ENCODE results near the gene CYP46A1.

The CYP46A1 gene

DNA sequence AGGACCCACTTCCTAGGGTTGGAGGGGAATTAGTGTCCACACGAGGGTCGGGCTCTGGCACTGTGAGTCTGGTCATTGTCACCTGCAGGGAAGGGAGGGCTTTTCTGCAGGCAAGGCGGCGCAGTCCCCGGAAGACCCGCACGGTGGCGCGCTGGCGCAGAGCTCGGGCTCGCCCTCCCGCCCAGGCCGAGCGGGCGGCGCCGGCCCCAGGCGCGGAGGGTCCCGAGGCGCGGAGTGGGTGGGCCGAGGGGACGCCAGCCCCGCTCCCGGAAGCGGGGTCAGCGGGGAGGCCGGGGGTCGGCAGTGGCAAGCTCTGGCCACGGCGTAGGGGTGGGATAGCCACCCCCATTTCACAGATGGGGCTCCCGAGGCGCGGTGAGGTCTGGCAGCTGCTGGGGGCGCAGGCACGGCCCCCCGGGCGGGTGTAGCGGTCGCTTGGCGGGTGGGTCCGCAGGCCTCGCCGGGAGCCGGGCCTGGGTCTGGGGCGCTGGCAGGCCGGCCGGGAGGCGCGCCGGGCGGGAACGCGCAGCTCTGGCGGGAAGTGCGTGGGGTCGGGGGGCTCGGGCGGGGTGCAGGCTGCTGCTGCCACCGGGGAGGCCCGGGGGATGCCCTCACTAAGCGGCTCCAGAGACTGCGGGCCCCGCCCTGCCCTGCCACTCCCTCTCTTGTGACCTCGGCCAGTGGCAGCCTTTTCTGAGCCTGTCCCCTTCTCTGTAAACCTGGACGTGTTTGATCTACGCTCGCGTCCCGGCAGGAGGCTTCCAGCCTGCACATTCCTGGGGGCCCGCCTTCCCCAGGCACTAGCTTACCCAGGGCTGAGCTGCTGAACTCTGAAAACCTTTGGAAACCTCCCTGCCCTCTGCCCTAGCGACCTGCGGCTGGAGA, 46.1 kb downstream of the CYP46A1 start:
- DNase-seq (ENCODE audit: low read depth): no peak

DNA sequence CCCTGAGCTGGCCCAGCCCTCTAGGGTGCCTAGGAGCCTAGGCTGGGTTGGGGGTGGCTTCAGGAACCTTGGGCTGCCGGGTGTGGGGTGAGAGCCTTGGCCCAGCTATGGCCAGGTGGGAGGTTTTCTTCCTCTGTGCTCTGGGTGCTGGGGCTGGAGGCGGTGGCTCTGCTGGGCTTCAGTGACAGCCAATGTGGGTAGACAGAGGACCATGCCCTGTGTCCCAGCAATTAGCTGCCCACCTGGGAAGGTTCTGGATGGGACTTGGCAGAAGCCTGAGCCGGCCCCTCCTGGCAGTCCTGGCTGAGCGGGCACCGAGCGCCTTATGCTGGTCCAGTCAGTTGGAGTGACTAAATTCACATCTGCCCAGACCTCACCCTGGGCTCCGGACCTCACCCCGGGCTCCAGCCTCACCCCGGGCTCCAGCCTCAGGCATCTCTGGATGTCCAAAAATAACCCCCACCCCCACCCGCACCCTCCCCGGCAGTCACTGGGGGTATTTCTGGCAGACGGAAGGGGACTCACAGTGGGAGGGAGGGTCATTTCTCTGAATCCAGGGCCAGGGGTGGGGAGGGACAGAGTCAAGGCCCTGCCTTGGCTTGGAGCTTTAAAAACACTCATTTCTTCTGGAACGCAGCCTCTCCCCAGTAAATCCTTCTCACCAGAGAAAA, 46.9 kb downstream of the CYP46A1 start:
- DNase-seq (ENCODE audit: low read depth): no peak

DNA sequence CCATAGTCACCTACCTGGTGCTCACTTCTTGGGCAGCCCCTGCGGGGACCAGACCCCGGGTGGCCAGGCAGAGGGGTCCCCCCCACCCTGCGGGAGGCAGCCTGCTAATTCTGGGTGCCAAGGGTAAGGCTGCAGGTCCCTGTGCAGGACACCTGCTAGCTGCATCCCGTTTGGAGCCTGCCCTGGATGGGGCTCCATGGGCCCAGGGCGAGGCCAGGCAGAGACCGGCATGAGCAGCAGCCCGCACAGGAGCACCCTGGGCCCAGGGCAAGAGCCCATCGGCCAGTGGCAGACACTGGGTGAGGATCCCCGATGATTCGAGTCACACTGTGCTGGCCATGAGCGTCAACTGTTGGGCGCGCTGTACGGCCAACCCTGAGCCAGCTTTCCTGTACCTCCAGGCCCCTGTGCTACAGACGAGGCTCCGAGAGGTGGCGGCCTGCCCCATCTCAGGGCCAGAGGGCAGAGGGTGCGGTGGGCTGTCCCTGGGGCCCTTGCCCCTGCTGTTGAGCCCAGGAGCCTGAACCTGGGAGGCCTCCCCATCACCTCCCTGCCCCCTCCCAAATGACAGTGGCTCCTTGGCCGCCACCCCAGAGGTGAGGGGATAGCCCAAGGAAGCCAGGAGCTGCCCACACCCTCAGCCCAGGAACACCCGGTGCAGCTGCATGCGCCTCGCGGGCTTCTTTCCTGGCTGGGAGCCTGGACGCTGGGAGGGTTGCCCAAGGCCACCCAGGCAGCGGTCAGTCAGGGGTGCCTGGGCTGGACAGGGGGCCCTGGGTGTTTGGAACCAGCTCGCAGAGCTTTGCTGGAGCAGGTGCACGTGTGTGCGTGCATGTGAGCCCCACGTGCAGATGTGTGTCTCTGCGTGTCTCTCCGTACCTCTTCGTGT, 47.7 kb downstream of the CYP46A1 start:
- DNase-seq (ENCODE audit: low read depth): no peak

DNA sequence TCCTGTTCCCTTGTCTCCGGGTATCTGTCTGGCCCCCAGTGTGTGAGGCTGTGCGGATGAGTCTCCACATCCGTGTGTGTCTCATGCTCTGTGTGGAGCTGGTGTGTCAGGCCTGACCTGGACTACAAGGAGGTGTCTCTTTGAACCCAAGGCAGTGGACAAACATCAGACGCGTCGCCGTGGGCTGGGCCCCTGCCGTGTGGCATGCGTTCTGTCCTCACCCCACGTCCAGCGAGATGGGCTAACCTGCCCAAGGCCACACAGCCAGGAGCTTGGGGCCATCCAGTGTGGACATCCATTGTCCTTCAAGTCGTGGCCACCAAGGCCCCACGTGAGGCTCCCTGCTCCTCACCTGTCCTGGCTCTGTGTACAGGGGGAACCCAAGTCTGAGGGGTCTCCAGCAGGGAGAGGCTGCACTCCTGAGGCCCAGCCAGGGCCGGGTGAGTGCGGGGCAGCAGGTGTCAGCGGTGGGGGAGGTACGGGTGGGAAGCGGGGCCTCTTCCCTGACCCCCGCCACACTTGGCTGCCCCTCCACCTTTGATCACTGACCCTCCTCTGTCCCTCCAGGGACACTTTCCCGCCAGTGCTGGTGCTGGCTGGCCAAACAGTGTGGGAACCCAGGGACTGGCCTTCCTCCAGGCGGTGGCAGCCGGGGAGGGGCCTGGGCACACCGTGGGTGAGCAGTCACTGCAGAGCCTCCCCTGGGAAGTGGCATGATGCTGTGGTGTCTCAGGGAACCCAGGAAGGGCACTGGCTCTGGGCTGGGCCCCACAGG, 48.5 kb downstream of the CYP46A1 start:
- DNase-seq (ENCODE audit: low read depth): no peak

DNA sequence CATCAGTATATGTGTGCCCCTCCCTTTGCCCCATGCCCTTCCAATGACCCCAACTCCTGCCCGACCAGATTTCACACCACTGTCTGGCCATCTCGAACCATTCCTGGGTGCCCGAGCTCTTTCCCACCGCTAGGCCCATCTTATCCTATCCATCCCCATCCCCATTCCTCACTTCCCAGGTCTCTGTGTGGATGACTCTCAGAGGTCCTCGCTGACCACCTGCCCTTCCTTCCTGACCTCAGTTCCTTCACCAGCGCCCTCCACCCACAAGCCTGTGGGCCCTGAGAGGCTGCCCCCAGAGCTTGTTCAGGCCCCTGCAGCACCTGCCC, 49.1 kb downstream of the CYP46A1 start:
- no peak for DNase-seq (ENCODE audit: low read depth)

DNA sequence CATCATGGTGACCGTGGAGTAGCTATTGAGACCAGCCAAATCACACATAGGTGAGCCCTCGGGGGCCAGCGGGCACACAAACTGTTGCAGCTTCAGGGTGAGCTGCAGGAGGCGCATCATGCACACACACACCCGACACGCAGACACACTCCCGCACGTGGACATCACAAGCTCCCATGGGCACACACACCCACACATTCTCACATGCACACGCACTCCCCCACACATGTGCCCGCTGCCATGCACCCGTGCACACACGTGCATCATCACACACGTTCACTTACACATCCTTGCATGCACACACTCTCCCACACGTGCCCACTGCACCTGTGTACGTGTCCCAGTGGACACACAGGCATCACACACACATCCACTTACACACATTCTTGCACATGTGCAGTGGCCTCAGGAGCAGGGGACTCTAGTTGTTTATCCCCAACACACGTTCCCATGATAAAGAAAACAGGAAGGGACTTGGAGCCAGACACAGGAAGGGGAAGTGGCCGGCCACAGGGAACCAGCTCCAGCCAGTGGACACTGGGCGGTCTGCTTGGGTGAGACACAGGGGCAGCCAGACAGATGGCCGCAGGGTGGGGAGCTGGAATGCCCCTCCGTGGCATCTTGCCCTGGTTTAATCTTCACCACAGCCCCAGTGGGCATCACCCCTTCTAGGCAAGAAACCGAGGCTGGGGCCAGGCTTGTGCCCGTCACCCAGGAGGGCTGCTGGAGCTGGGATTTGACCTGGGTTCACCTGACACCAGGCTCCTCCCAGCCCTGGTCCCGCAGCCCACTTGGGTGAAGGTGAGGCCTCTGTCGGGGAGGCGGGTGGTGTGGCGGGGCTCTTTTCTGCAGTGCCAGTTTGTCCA, 49.7 kb downstream of the CYP46A1 start:
- no peak for DNase-seq (ENCODE audit: low read depth)

DNA sequence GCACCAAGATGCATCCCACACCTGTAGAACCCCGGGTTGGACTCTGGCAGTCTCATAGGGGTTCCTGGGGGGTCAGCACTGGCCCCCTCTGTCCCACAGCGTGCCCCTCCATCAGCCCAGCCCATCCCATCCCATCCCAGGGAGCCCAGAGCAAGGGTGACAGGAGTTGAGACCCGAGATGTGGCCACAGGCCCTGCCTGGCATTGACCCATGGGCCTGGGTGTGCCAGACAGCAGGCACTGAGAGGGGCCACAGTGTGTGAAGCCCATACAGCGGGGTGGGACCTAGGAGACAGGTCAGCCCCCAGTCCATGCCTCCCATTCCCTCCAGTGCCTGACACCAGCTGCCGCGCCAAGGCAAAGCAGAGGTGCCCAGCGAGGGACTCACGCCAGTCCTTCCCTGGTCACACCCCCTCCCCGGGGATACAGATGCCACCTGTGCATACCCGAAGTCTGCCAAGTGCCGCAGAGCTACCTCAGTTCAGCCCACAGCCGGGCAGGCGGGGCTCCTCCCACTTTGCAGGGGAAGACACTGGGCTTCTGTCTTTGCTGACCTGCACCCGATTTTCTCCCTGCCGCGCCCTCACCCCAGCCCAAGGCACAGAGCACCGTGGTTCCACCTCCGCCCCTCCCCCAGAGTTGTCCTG, 50.4 kb downstream of the CYP46A1 start:
- no peak for DNase-seq (ENCODE audit: low read depth)

DNA sequence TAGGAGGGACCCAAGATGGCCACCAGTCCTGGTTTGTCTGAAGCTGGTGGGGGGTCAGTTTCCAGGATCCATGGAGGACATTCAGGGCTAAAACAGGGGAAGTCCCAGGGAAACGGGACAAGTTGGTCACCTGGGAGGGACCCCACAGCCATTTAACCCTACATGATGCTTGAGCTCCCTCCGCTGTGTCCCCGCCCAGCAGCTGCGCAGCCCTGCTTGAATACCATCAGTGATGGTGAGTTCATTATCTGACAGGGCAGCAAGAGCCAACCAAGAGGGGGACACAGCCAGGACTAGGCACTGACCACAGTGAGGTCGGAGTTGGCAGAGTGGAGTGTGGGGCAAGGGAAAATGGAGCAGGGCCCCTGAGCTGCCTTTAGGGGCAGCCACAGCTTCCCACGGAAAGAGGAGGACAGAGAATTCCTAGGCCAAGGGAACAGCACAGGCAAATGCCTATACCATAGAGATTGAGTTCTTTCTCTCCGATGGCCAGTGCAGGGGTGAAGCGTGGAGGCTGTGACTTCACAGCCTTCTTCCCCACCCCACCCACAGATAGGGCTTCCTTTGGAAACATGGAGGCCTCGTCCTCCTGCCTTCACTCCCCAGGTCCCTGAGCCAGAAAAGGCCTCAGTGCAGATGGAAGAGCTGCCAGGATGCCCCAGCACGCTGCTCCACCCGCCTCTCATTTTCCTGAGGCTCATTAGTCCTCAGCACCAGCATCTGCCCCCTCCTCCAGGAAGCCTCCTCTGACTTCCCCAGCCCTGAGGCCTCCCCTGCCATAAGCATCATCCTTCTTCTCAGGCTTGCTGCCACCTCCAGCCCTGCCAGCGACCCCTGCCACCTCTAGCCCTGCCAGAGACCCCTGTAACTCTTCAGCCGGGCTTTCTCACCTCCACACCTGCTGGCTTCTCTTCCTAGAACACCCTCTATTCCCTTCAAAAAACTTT, 51.4 kb downstream of the CYP46A1 start:
- no peak for DNase-seq (ENCODE audit: low read depth)

DNA sequence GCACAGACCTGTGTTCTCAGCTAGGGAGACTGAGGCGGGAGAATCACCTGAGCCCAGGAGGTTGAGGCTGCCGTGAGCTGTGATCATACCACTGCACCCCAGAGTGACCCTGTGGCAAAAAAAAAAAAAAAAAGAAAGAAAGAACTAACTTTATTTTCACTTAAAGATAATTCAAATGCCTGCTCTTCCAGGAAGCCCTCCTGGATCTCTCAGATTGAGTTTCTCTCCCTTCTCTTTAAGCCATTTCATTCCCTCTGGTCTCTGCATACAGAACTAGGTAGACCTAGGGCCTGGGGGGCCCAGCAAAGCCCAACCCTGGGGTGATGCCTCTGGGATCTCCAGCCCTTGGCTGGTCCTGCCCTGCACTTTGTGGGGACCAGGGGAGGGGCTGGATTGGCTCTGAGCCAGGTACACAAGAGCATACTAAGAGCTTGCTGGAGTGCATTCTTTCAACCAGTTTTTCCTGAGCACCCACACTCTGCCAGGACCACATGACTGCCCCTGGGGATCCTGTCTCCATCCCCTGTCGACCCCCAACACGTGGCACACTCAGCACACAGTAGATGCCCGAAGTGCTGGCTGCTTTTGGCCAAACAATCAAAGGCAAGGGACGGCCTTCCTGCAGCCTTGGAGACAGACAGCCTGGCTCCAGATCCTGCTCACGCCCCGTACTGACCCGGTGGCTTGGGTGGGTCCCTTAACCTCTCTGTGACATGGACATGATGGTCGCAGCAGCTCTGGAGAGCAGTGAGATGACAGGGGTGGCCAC, 52.7 kb downstream of the CYP46A1 start:
- no peak for DNase-seq (ENCODE audit: low read depth)

DNA sequence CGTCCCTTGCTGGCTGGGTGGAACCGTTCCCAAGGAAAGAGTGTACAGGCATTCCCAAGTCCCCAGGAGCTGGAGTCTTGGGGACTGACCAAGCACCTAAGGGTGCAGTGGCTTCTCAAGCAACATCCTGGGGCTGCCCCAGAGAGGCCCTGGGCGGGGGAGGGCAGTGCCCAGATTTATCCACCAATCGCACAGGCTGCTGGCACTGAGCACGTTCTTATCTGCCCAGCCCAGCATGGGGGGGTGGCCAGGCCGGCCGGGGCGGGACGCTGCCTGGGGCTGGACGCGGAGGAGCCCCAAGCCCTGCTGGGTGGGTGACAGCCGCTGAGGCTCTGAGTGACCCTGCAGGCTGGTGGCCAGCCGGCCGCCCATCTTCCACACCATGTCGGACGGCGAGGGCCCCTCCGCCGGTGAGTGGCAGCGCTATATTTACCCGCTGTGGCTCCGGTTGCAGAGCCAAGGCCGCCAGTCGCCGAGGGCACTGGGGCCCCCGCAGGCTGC, 53.4 kb downstream of the CYP46A1 start:
- peak; percentile 64 for DNase-seq (ENCODE audit: low read depth)

DNA sequence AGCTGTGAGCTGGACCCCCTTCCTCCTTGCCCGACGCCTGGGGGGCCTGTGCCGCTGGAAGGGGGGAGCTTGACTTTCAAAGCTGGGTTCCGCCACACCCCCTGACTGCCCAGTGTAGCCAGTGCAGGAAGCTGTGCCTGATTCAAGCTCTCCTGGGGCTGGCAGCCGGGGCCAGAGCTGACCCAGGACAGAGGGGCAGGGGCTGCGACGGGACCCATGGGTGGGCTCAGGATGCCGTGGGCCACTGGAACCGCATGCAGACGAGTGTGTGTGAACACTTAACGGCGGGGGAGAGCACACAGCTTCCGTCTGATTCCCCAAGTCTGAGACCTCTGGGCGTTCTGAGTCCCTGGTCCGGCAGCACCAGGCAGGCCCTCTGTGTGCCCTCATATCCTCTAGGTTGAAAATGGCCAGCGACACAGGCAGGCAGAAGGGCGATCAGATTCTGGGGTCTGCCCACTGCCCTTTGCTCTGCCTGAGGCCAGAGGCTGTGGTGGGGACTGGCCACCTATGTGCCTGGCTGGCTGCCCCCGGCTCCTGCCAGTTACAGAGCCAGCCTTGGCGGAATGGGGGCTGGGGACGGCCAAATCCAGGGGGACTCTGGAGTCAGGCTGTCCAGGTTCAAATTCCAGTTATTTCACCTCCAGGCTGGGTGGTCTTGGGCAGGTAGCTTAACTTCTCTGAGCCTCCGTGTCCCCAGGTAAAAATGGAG, 54.0 kb downstream of the CYP46A1 start:
- DNase-seq (ENCODE audit: low read depth): no peak

DNA sequence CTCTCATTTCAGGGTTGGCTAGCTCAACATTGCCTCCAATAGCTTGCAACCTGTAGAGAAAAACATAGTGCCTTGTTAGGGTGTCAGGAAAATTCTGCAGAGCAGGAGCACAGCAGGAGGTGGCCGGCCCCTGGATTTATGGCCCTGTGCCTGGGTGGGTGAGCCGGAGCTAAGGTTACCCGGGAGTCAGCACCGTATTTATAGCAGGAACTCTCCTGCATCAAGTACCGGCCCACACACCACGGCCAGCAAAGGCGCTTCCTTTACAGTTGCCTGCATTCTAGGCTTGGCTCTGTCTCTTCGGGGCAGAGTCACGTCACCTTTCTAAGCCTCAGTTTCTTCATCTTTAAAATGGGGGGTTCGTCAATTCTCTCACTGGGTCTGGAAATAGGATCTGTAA, 56.3 kb downstream of the CYP46A1 start:
- no peak for DNase-seq (ENCODE audit: low read depth)

DNA sequence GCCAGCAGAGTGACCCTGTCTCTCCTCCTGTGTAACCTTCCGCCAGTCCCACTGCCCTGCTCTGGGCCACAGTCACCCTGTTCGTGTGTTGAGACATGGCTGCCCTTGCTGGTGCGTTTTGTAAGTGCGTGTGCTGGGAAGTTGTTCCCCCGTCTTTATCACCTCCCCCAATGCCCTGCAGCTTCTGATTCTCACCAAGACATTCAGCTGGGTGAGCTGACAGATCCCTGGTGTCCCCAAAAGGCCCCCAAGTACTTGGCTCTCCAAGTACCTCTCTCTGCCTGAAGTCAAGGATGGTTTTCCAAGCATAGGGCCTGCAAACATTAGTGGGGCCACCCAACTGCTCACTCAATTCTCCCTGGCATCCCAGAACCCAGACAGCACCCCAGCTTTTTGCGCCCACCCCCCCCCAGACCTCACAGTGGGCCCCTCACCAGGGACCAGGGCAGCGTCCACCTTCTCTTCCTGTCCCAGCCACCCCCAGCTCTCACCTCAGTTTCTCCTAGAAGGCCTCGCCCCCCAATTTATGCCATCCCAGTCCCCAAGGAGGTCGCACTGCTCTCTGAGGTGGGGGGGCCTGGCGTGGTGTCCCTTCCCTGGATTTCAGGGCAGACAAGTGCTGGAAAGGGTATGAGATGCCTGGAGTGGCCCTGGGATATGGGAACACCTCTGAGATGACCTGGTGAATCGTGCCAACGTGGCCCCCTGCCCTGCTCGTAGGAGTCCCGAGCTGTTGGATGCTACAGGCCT, 57.3 kb downstream of the CYP46A1 start:
- no peak for DNase-seq (ENCODE audit: low read depth)

DNA sequence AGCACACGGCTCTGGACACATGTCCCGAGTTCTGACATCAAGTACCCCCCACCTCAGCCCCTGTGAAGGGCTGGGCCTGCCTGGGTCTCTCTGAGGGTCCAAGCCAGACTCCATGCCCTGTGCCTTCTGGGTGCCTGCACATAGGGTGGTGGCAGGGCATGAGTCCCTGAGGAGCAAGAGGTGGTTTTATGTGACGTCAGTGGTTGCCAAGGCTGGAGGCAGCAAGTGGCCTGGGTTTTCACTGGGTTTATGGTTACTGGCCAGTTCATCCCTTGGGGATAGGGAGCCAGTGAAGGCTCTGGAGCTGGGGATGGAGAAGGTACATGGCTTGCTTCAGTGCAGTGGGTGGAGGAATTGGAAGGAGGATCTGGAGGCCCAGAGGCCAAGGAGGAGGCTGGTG, 58.0 kb downstream of the CYP46A1 start:
- no peak for DNase-seq (ENCODE audit: low read depth)

DNA sequence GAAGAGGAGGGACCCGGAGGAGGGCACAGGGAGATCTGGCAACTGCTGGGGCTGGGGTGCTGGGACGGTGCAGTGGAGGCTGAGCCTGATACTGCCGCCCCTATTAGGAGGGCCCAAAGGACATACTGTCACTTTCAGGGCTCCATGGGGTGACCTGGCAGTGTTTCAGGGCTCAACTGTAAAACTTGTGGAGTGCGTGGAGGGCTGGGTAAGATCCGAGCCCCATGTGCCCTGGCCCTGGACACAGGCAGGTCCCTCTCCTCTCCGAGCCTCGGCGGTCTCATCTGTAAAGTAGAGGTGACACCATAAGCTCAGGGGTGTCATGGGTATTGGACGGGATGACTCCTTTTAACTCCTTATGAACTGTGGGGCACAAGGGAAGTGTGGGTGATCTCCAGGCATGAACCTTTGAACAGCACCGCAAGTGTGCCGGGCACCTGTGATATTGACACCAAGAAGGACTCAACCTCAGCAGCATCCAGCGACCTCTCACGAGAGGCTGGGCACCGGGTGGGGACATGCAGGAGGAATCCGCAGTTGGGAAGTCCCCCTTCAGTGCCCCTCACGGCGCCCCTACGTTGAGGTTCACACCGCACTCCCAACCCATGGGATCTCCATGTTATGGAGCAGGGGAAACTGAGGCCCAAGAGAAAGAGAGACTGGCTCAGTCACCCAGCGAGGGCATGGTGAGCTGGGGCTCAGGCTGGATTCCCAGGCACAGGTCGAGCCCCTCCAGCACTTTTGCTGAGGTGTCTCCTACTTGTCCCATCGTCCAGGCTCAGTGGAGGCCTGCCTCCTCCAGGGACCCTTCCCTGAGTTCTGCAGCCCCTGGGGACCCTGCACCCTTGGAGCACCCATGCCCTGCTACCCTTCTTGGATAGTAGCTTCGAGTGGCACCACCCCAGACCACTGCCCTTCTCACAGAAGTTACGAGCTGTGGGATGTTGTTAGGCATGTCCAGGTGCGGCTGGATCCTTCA, 58.7 kb downstream of the CYP46A1 start:
- DNase-seq (ENCODE audit: low read depth): no peak

Measured in fibroblast of gingiva (primary cell).